ENCODE measurements around the gene ADAMTS3. TPM values are rescaled to one million over a fixed set of nuclear protein-coding genes. Genes with fewer than 3 reads are reported as not detected.

The ADAMTS3 gene
- total and polyA plus RNA-seq, 2 of the 13 experiments (the other 11 are each of a cell fraction or from before 2014, with no cell fraction given) = not detected

DNA sequence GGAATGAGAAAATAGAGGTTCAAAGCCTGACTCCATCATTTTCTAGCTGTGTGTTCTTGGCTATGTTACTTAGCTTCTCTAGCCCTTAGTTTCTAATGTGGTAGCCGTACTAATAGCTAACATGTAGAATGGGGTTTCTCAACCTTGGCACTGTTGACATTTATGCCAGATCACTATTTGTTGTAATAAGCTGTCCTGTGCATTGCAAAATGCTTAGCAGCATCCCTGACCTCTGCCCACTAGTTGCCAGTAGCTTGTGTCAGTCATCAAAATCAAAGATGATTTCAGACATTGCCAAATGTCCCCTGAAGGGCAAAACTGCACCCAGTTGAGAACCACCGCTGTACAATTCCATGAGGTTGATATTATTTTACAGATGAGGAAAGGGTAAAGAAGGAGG, 18.3 kb upstream of the ADAMTS3 start:
- ChIA-PET CTCF (ENCODE audit: low intra/inter-chr PET ratio, low total read pairs) (no interaction called here), POLR2A (no interaction called here)
- Histone ChIP-seq H4K20me1 (ENCODE audit: insufficient read depth, low read length) (no peaks in the 10 kb centered on the region), H3K36me3 (replicated peaks in 1 of 2; ENCODE audit: control insufficient read depth in 1 of 2, insufficient read depth in 2 of 2, low read length in 2 of 2) (no peaks in the 10 kb centered on the region), H3K9ac (ENCODE audit: insufficient read depth, low read depth, low read length) (no peak overlapping the region), H3K27me3 (ENCODE audit: control insufficient read depth in 1 of 2, insufficient read depth in 2 of 2, low read length in 2 of 2) (no peaks in the 10 kb centered on the region; a peak in 1 of 5 replicates), H3K4me1 (ENCODE audit: insufficient read depth, low read length) (no peaks in the 10 kb centered on the region), H2AFZ (ENCODE audit: low read length) (no peak overlapping the region), H3K27ac (ENCODE audit: extremely low read length, insufficient read depth, low read length) (no peak overlapping the region), H3K79me2 (ENCODE audit: insufficient read depth, low read length) (no peaks in the 10 kb centered on the region), H3K4me3 (replicated peaks in 1 of 3; ENCODE audit: insufficient read depth in 1 of 3, low read depth in 2 of 3, low read length in 3 of 3) (no peak overlapping the region), H3K9me3 (ENCODE audit: low read length) (no peaks in the 10 kb centered on the region), H3K4me2 (ENCODE audit: low read depth, low read length) (no peak overlapping the region)
- ATAC-seq (no peak), FAIRE-seq (no peak), DNase-seq (ENCODE audit: low spot score) (no peak)
- TF ChIP-seq CEBPB (IDR thresholded peaks at IDR 0.05; ENCODE audit: borderline replicate concordance, low read depth, low read length) (0 out of 2 replicates have a peak, but pooled peaks have one; percentile 17), ZNF260 (CRISPR knock-in tag; IDR thresholded peaks at IDR 0.05; ENCODE audit: borderline replicate concordance, low read depth) (no peak)
- intact Hi-C loops (cut with micrococcal nuclease; ENCODE audit: unreplicated experiment) (no loop called here), in situ Hi-C loops (cut with HindIII; ENCODE audit: extremely low pct_ligation_motif_present, low pct_unique_long_range_greater_than_20kb) (no loop called here)
- 0% methylated on average over 2 of the region's 2 CpGs for WGBS (ENCODE audit: low lambda C conversion rate)
- no TSS peak for BruUV-seq (replicated peaks)

DNA sequence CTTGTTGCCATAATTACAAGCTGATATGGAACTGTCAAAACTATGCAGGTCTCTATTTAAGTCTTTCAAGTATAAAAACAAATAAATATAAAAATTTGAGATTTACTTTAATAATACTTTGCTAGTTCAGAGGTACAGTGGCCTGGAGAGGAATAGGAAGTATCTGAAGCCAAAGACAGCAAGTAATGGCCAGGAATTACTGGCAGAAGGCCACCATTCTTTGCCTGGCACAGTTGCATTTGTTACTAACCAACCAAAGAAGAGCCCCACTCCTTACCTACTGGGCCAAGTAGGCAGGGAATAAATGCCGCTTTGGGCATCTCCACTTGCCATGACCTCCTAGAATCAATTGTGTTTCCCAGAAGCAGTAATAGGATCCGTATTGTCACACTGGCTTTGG, 13.8 kb upstream of the ADAMTS3 start:
- in situ Hi-C loops (cut with HindIII; ENCODE audit: extremely low pct_ligation_motif_present, low pct_unique_long_range_greater_than_20kb) = no loop called here
- TF ChIP-seq SP2 (CRISPR knock-in tag; IDR thresholded peaks at IDR 0.05) (no peak), BRD4 (CRISPR knock-in tag; IDR thresholded peaks at IDR 0.05) (no peak), FLYWCH1 (CRISPR knock-in tag; IDR thresholded peaks at IDR 0.05) (no peak), ZSCAN20 (CRISPR knock-in tag; IDR thresholded peaks at IDR 0.05; ENCODE audit: borderline replicate concordance) (no peak), THYN1 (CRISPR knock-in tag; IDR thresholded peaks at IDR 0.05; ENCODE audit: borderline replicate concordance, low read depth) (no peak), SPEN (CRISPR knock-in tag; IDR thresholded peaks at IDR 0.05; ENCODE audit: low read depth) (no peak), RFX5 (IDR thresholded peaks at IDR 0.05; ENCODE audit: low read depth, low read length) (no peak), HNRNPLL (IDR thresholded peaks at IDR 0.05; ENCODE audit: low read depth, low read length, poor library complexity, severe bottlenecking) (no peak), ISX (CRISPR knock-in tag; conservative IDR thresholded peaks at IDR 0.05) (no peak), ZNF432 (CRISPR knock-in tag; IDR thresholded peaks at IDR 0.05; ENCODE audit: borderline replicate concordance) (no peak), EZH2 (conservative IDR thresholded peaks at IDR 0.05; ENCODE audit: low read depth, low read length) (no peak)
- TF ChIP-seq, protein P1, sequence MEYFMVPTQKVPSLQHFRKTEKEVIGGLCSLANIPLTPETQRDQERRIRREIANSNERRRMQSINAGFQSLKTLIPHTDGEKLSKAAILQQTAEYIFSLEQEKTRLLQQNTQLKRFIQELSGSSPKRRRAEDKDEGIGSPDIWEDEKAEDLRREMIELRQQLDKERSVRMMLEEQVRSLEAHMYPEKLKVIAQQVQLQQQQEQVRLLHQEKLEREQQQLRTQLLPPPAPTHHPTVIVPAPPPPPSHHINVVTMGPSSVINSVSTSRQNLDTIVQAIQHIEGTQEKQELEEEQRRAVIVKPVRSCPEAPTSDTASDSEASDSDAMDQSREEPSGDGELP (IDR thresholded peaks at IDR 0.05; ENCODE audit: borderline replicate concordance, low read depth) = no peak
- TF ChIP-seq, protein P2, sequence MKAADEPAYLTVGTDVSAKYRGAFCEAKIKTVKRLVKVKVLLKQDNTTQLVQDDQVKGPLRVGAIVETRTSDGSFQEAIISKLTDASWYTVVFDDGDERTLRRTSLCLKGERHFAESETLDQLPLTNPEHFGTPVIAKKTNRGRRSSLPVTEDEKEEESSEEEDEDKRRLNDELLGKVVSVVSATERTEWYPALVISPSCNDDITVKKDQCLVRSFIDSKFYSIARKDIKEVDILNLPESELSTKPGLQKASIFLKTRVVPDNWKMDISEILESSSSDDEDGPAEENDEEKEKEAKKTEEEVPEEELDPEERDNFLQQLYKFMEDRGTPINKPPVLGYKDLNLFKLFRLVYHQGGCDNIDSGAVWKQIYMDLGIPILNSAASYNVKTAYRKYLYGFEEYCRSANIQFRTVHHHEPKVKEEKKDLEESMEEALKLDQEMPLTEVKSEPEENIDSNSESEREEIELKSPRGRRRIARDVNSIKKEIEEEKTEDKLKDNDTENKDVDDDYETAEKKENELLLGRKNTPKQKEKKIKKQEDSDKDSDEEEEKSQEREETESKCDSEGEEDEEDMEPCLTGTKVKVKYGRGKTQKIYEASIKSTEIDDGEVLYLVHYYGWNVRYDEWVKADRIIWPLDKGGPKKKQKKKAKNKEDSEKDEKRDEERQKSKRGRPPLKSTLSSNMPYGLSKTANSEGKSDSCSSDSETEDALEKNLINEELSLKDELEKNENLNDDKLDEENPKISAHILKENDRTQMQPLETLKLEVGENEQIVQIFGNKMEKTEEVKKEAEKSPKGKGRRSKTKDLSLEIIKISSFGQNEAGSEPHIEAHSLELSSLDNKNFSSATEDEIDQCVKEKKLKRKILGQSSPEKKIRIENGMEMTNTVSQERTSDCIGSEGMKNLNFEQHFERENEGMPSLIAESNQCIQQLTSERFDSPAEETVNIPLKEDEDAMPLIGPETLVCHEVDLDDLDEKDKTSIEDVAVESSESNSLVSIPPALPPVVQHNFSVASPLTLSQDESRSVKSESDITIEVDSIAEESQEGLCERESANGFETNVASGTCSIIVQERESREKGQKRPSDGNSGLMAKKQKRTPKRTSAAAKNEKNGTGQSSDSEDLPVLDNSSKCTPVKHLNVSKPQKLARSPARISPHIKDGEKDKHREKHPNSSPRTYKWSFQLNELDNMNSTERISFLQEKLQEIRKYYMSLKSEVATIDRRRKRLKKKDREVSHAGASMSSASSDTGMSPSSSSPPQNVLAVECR (CRISPR knock-in tag; IDR thresholded peaks at IDR 0.05; ENCODE audit: borderline replicate concordance) = no peak

More for the DNA sequence above, 13.8 kb upstream of the ADAMTS3 start:
- H3K4me1 ChIP-seq (ENCODE audit: insufficient read depth, low read length) = no peaks in the 10 kb centered on the region
- DNase-seq (ENCODE audit: low spot score) (no peak), FAIRE-seq (no peak), ATAC-seq (no peak)
- no peak overlapping the region for H2AFZ ChIP-seq (ENCODE audit: low read length)
- no peaks in the 10 kb centered on the region for H3K36me3 ChIP-seq (replicated peaks in 1 of 2; ENCODE audit: control insufficient read depth in 1 of 2, insufficient read depth in 2 of 2, low read length in 2 of 2)
- H3K9me3 ChIP-seq (ENCODE audit: low read length) = no peaks in the 10 kb centered on the region
- 0% methylated on average over 1 of the region's 2 CpGs for WGBS (ENCODE audit: low lambda C conversion rate)
- no peaks in the 10 kb centered on the region for H4K20me1 ChIP-seq (ENCODE audit: insufficient read depth, low read length)
- H3K79me2 ChIP-seq (ENCODE audit: insufficient read depth, low read length) = no peaks in the 10 kb centered on the region
- ChIA-PET CTCF (ENCODE audit: low intra/inter-chr PET ratio, low total read pairs) (no interaction called here), POLR2A (no interaction called here)
- BruUV-seq (replicated peaks) = no TSS peak
- H3K27me3 ChIP-seq (ENCODE audit: control insufficient read depth in 1 of 2, insufficient read depth in 2 of 2, low read length in 2 of 2) = no peaks in the 10 kb centered on the region; a peak in 1 of 5 replicates
- no peak overlapping the region for H3K4me2 ChIP-seq (ENCODE audit: low read depth, low read length)
- no peak overlapping the region for H3K27ac ChIP-seq (ENCODE audit: extremely low read length, insufficient read depth, low read length)
- H3K9ac ChIP-seq (ENCODE audit: insufficient read depth, low read depth, low read length) = no peak overlapping the region
- H3K4me3 ChIP-seq (replicated peaks in 1 of 3; ENCODE audit: insufficient read depth in 1 of 3, low read depth in 2 of 3, low read length in 3 of 3) = no peak overlapping the region
- intact Hi-C loops (cut with micrococcal nuclease; ENCODE audit: unreplicated experiment) = no loop called here

Measured in HepG2 (cell line).